ENCODE data around the gene ABLIM2. TPM values are rescaled to one million over a fixed set of nuclear protein-coding genes. Genes with fewer than 3 reads are reported as not detected.

The ABLIM2 gene
- total and polyA plus RNA-seq, 10 of the 15 experiments (the other 5 are each of a cell fraction or from before 2014, with no cell fraction given), result 0.03 to 0.15 (median 0.05) TPM; not detected in 7

DNA sequence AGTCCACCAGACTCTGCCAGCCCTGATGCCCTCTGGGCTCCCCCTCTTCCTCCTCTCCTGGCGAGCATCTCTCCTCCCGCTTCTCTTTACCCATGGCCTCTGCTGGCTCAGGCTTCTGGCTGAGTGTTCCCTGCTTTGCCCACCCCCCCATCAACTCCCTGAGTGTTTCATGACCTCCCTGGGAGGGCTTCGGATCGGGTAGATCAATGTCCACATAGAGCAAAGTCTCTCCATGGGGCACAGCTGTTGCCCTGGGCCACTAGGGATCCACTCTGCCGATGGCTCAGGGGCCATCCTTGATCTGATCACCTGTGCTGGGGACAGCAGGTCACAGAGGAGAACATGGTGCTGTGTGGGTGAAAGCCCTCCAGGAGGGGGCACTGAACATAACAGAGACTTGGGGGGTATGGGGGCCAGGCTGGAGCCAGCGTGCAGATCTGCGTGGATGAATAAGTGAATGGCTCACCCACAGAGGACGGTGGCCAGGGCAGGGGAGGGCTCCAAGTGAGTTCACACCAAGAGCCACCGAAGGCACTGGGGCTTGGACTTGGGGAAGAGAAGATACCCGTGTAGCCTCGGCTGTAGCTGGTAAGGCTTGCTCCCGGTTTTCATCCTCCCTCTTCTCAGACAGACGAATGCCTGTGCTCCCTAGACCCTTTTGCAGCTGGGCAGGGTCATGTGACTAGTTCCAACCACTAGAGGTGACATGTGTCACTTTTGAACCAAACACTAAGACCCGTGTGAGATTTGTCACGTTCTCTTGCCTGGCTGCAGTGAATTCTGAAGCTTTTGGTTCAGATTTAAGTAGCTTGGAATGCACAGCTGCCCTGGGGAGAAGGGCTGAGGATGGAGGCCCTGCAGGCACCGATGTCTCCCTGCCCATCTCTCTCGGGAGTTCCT is 195.8 kb downstream of the ABLIM2 start:
- ChIA-PET POLR2A (no interaction called here), CTCF (interaction anchor here (0.7 kb wide), 1 partner anchor 72 kb away, joined by 3 read pairs; no protein-coding TSS in a partner anchor), SMC1A (ENCODE audit: uncharacterized antibody, unreplicated experiment) (no interaction called here), RAD21 (ENCODE audit: unreplicated experiment) (no interaction called here)
- Histone ChIP-seq H3K4me3 (no peak overlapping the region), H3K4me1 (ENCODE audit: control insufficient read depth, insufficient read depth, low read length) (peaks cover 9% of the 10 kb centered on the region), H3K4me2 (ENCODE audit: control insufficient read depth, insufficient read depth) (no peak overlapping the region), H4K20me1 (ENCODE audit: control insufficient read depth, insufficient read depth) (no peaks in the 10 kb centered on the region), H3K9ac (ENCODE audit: control insufficient read depth, insufficient read depth, low read length) (no peak overlapping the region), H3K36me3 (ENCODE audit: control insufficient read depth in 2 of 2, insufficient read depth in 2 of 2, low read length in 1 of 2) (no peaks in the 10 kb centered on the region), H2AFZ (ENCODE audit: control insufficient read depth, low read depth, low read length) (no peak overlapping the region; the same call in 1 of the 2 replicates), H3K9me3 (replicated peaks; ENCODE audit: control insufficient read depth, insufficient read depth, low read length) (no peaks in the 10 kb centered on the region), H3K27ac (ENCODE audit: control insufficient read depth, insufficient read depth) (no peak overlapping the region), H3K79me2 (ENCODE audit: control insufficient read depth, insufficient read depth, low read length) (no peaks in the 10 kb centered on the region), H3K27me3 (replicated peaks in 1 of 2; ENCODE audit: control insufficient read depth in 2 of 2, insufficient read depth in 2 of 2, low read length in 1 of 2) (peaks cover 0 to 1% of the 10 kb centered on the region in 2 experiments; a peak in 2 of 4 replicates)
- ATAC-seq (no peak), DNase-seq (ENCODE audit: low read depth, low spot score) (no peak), FAIRE-seq (no peak)
- intact Hi-C loops (cut with micrococcal nuclease; ENCODE audit: unreplicated experiment), result no loop called here
- in situ Hi-C loops (cut with MboI), result no loop called here
- whole genome bisulfite sequencing (ENCODE audit: insufficient coverage, insufficient replicate concordance, low lambda C conversion rate, missing lambda C conversion rate), result 41% methylated on average over 17 of the region's 17 CpGs
- TF ChIP-seq, protein P1, sequence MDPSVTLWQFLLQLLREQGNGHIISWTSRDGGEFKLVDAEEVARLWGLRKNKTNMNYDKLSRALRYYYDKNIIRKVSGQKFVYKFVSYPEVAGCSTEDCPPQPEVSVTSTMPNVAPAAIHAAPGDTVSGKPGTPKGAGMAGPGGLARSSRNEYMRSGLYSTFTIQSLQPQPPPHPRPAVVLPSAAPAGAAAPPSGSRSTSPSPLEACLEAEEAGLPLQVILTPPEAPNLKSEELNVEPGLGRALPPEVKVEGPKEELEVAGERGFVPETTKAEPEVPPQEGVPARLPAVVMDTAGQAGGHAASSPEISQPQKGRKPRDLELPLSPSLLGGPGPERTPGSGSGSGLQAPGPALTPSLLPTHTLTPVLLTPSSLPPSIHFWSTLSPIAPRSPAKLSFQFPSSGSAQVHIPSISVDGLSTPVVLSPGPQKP (IDR thresholded peaks at IDR 0.05; ENCODE audit: low read depth, low read length), result no peak
- TF ChIP-seq IKZF2 (IDR thresholded peaks at IDR 0.05) (no peak), RAD21 (IDR thresholded peaks at IDR 0.05; ENCODE audit: insufficient read depth, low read depth, low read length) (no peak), ZNF384 (IDR thresholded peaks at IDR 0.05; ENCODE audit: borderline replicate concordance, low read depth, low read length) (no peak), JUND (IDR thresholded peaks at IDR 0.05; ENCODE audit: low read depth, low read length) (no peak)
- TF ChIP-seq, protein P2, sequence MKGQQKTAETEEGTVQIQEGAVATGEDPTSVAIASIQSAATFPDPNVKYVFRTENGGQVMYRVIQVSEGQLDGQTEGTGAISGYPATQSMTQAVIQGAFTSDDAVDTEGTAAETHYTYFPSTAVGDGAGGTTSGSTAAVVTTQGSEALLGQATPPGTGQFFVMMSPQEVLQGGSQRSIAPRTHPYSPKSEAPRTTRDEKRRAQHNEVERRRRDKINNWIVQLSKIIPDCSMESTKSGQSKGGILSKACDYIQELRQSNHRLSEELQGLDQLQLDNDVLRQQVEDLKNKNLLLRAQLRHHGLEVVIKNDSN (IDR thresholded peaks at IDR 0.05; ENCODE audit: borderline replicate concordance, extremely low read length, insufficient read depth, low read depth, low read length), result peak; percentile 30
- BruUV-seq (replicated peaks), result no TSS peak
